Heart right ventricle (tissue), 16 donors: ENCODE results near the gene CCDC183. TPM values are rescaled to one million over a fixed set of nuclear protein-coding genes. Genes with fewer than 3 reads are reported as not detected.
"Not testable (repeated sequence)": the region's sequence is repeated elsewhere in the genome, so short reads cannot be mapped to it uniquely, and the experiment has no call there.

Experiments used
- ATAC-seq, 8 donors: fragments of 200-7000 bp; cut with Tn5 transposase; one replicate each; pipeline ENCODE4 v1.9.1; 2020; ENCODE audit warnings: mild to moderate bottlenecking in 8 of 8, moderate library complexity in 8 of 8, moderate number of reproducible peaks in 1 of 8
- DNase-seq, 2 donors: peaks; one replicate each; pipeline ENCODE4 v3.0.0-alpha.2; 2020
- H3K27ac ChIP-seq, 10 donors: fragments of 200-600 bp; sonication (generic) in 2 of 10; one replicate each; pipeline versions ENCODE4 v1.5.0 to v1.8.0; 2020 to 2022; ENCODE audit warnings: mild to moderate bottlenecking in 3 of 10
- H3K27me3 ChIP-seq, 7 donors: fragments of 200-600 bp; one replicate each; pipeline ENCODE4 v1.8.0; 2021 to 2022; ENCODE audit warnings: mild to moderate bottlenecking in 2 of 7
- H3K36me3 ChIP-seq, 9 donors: fragments of 200-600 bp; sonication (generic) in 1 of 9; one replicate each; pipeline versions ENCODE4 v1.5.0 to v1.8.0; 2020 to 2022; ENCODE audit warnings: mild to moderate bottlenecking in 2 of 9
- H3K4me1 ChIP-seq, 9 donors: fragments of 200-600 bp; sonication (generic) in 1 of 9; one replicate each; pipeline versions ENCODE4 v1.5.0 to v1.8.0; 2020 to 2022; ENCODE audit warnings: mild to moderate bottlenecking in 4 of 9
- H3K4me3 ChIP-seq, 10 donors: fragments of 200-600 bp; sonication (generic) in 2 of 10; one replicate each; pipeline versions ENCODE4 v1.5.0 to v1.8.0; 2020 to 2022; ENCODE audit warnings: mild to moderate bottlenecking in 7 of 10, moderate library complexity in 2 of 10
- H3K9me3 ChIP-seq, 11 donors: fragments of 200-600 bp in 10 of 11; sonication (generic) in 2 of 11; one replicate each; pipeline versions ENCODE4 v1.5.0 to v1.8.0; 2013 to 2022; ENCODE audit warnings: mild to moderate bottlenecking in 2 of 11, control low read depth in 1 of 11, moderate library complexity in 1 of 11
- WGBS, 2 donors: extraction: QIAGEN DNeasy Blood & Tissue Kit; methylation state at CpG; one replicate each; pipeline ENCODE4 v1.1.7; 2013; ENCODE audit warnings: inconsistent platforms in 1 of 2; 5-methylcytosine and 5-hydroxymethylcytosine counted together
- intact Hi-C, 10 donors: fragments of 100-400 bp; cut with DNase I; formaldehyde crosslinking; loops; one replicate each; pipeline versions ENCODE4 v1.11.1 to v1.14.2; 2022
- polyA plus RNA-seq, 2 donors: library from polyadenylated mRNA; stranded (reverse); fragments of 200-250 nt; gene quantifications; one replicate each; pipeline ENCODE4 v1.2.3, GENCODE V29; 2013
- total RNA-seq, 10 donors: library from RNA; stranded (reverse); fragmentation: NEBNext Ultra II Directional in 3 of 10; extraction: Animal tissue kit (Norgen Biotek cat#: 25700) in 3 of 10; gene quantifications; one replicate each; pipeline versions ENCODE4 v1.2.1 to v1.2.4, GENCODE V29; 2021 to 2023
- TF ChIP-seq, protein P1 (sequence below), 9 donors: fragments of 200-600 bp; sonication (generic) in 2 of 9; IDR thresholded peaks; one replicate each; pipeline versions ENCODE4 v1.5.0 to v1.8.0; 2021 to 2022; ENCODE audit warnings: antibody characterized with exemption in 9 of 9, mild to moderate bottlenecking in 5 of 9, moderate library complexity in 1 of 9
- donor health status: Arrhythmogenic right ventricular cardiomyopathy.
- donor health status: ischemic (EF 13 %, LVEDD 7.1; RV severe dilation, severe dysfunction).
- donor health status: healthy with polysubstance abuse.
- donor health status: DM: no; HTN: yes; CAD: no.
- donor health status: DM: no; HTN: no; CAD: no.
- donor health status: ischemic (EF 25% LVEDD 6.9; RV normal size, moderate dysfunction).
- donor health status: ischemic (EF 25% LVEDD 5.7; RV mildly dilated, moderate dysfunction).
- donor health status: healthy.
- donor health status: DM: yes; HTN: yes; CAD: no.
- donor health status: Ischemic cardiomyopathy.
- donor health status: ischemic (EF 35%, LVEDD 5.7; RV mildly dilated, moderate dysfunction).
- donor health status: nonischemic (EF 11% LVEDD 7.7; RV severe dilation, severe dysfunction).
- donor health status: DM: yes; HTN: yes; CAD: no.
- donor health status: PGD.
- donor health status: ischemic (EF 29% LVEDD 5.4; RV normal size, mild dysfunction).
- donor health status: nonischemic (EF 23%, LVEDD 6.1; RV moderate dilation, normal function).

CCDC183 gene
- total and polyA plus RNA-seq, 12 donors: 0.49 to 9.2 (median 1.1) TPM

DNA sequence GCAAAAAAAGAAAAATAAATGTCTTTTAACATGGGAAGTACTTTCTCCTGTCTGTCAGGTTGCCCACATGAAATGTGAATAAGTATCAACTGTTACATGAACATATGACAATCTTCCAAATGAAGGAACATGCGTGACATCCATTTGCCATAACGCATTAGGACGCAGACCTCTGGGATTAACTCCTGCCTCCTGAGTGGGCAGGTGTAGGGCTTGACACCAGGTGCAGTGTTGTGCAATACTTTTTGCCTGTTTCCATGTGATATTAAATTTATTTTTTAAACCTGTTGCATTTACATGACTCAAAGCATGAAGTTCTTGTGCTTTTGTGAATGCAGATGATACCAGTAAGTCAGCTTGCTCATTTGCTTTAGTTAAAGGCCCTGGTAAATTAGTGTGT is 13.7 kb upstream of the CCDC183 start:
- Histone ChIP-seq H3K27me3 (no peaks in the 10 kb centered on the region), H3K4me1 (peaks cover 0 to 5% (median under 1%) of the 10 kb centered on the region in 9 donors), H3K36me3 (no peaks in the 10 kb centered on the region), H3K4me3 (no peak overlapping the region), H3K9me3 (no peaks in the 10 kb centered on the region), H3K27ac (no peak overlapping the region)
- WGBS, 2 donors: 96 to 99% methylated on average over 3 of the region's 3 CpGs
- DNase-seq: no peak
- TF ChIP-seq, protein P1, sequence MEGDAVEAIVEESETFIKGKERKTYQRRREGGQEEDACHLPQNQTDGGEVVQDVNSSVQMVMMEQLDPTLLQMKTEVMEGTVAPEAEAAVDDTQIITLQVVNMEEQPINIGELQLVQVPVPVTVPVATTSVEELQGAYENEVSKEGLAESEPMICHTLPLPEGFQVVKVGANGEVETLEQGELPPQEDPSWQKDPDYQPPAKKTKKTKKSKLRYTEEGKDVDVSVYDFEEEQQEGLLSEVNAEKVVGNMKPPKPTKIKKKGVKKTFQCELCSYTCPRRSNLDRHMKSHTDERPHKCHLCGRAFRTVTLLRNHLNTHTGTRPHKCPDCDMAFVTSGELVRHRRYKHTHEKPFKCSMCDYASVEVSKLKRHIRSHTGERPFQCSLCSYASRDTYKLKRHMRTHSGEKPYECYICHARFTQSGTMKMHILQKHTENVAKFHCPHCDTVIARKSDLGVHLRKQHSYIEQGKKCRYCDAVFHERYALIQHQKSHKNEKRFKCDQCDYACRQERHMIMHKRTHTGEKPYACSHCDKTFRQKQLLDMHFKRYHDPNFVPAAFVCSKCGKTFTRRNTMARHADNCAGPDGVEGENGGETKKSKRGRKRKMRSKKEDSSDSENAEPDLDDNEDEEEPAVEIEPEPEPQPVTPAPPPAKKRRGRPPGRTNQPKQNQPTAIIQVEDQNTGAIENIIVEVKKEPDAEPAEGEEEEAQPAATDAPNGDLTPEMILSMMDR (IDR thresholded peaks at IDR 0.05): no peak
- no peak for ATAC-seq
- intact Hi-C loops: loop anchor here in 2 of 10 donors (10.0 kb wide), 2 partner anchors 282 to 452 kb away; partner anchors contain the start of gene SLC34A3 (in 1 of the 2)

DNA sequence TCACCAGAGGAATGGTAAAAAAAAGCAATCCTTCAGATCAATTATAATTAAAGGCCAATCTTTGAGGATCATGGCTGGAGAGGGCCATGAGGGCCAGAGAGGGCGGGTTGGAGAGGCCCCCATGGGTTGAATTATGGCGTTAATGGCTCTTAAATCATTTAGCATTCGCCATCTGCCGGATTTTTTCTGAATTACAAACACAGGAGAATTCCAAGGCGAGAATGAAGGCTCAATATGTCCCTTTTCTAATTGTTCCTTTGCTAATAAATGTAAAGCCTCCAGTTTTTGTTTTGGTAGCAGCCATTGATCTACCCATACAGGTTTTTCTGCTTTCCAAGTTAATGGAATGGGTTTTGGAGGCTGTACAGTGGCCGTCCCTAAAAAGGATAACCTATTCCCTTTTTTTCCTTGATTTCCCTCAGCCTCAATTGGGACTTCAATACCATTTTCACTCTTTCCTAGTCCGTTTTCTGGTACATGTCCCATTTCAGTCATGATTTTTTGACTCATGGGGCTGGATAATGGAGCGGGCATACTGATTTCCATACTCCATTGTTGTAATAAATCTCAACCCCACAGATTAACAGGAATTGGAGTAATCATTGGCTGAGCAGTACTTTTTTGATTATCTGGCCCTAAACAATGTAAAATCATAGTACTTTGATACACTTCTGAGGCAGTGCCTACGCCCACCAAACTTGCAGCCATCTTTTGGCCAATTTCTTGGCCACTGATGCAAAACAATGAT is 11.7 kb upstream of the CCDC183 start:
- DNase-seq: no peak
- Histone ChIP-seq H3K4me3 (no peak overlapping the region), H3K9me3 (no peaks in the 10 kb centered on the region), H3K27ac (no peak overlapping the region), H3K4me1 (peaks cover 0 to 15% (median 3%) of the 10 kb centered on the region in 9 donors), H3K36me3 (no peaks in the 10 kb centered on the region), H3K27me3 (no peaks in the 10 kb centered on the region)
- intact Hi-C loops: loop anchor here in 3 of 10 donors (2.0 to 10.0 kb wide), 3 partner anchors 250 to 450 kb away; partner anchors contain the start of gene SLC34A3 (in 1 of the 3)
- TF ChIP-seq, protein P1 (IDR thresholded peaks at IDR 0.05): peak in 8 of 9 donors; percentile 11 to 61 (median 50)
- 58 to 59% methylated on average over 9 of the region's 9 CpGs for WGBS, 2 donors
- ATAC-seq: no peak

DNA sequence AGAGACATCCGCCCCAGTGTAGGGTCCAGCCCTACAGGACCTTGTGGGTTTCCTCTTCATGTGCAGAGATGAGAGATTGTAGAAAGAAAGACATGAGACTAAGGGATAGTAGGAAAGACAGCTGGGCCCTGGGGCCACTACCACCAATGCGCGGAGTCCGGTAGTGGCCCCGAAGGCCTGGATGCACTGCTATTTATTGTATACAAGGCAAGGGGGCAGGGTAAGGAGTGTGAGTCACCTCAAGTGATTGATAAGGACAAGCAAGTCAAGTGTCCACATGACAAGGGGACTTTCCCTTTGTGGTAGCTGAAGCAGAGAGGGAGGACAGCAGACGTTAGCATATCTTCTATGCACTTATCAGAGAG is 11.2 kb upstream of the CCDC183 start:
- Histone ChIP-seq H3K4me1 (peaks cover 0 to 20% (median 4%) of the 10 kb centered on the region in 9 donors), H3K27ac (no peak overlapping the region), H3K9me3 (no peaks in the 10 kb centered on the region), H3K27me3 (no peaks in the 10 kb centered on the region), H3K4me3 (no peak overlapping the region), H3K36me3 (no peaks in the 10 kb centered on the region)
- DNase-seq (no peak), ATAC-seq (peak in 1 of 8 donors; percentile 27)
- TF ChIP-seq, protein P1 (IDR thresholded peaks at IDR 0.05): no peak
- WGBS, 2 donors: 83 to 84% methylated on average over 6 of the region's 6 CpGs
- intact Hi-C loops: loop anchor here in 7 of 10 donors (2.0 to 10.0 kb wide), 6 partner anchors 162 to 450 kb away; partner anchors contain the start of genes C8G (in 1 of the 7), FUT7 (in 1 of the 7) and SLC34A3 (in 1 of the 7)

DNA sequence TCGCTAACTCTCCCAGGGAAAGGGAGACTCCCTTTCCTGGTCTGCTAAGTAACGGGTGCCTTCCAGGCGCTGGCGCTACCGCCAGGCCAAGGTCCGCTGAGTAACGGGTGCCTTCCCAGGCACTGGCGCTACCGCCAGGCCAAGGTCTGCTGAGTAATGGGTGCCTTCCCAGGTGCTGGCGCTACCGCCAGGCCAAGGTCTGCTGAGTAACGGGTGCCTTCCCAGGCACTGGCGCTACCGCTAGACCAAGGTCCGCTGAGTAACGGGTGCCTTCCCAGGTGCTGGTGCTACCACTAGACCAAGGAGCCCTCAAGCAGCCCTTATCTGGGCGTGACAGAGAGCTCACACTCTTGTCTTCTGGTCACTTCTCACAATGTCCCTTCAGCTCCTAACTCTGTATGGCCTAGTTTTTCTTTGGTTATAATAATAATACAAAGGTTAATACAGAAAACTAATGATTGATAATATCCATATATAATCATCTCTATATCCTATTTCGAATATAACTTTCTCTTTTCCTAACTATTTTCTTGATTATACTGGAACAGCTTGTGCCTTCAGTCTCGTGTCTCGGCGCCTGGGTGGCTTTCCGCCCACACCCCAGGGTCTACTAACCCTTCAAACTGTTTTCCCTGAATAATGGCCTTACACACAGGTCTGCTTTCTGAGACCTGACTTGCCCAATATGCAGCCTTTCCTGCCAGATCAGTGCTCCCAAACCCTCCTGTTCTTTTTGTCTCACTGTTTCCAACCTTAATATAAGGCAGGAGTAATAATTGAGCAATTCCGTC is 10.4 kb upstream of the CCDC183 start:
- not testable (repeated sequence) for H3K4me3 ChIP-seq, H3K27me3 ChIP-seq, H3K36me3 ChIP-seq, ATAC-seq, DNase-seq, H3K27ac ChIP-seq, H3K9me3 ChIP-seq
- WGBS, 2 donors: 87 to 88% methylated on average over 23 of the region's 23 CpGs
- H3K4me1 ChIP-seq: peaks cover 5 to 27% (median 10%) of the 10 kb centered on the region in 9 donors
- intact Hi-C loops: loop anchor here in 7 of 10 donors (2.0 to 10.0 kb wide), 7 partner anchors 162 to 449 kb away; partner anchors contain the start of genes C8G (in 1 of the 7), FUT7 (in 1 of the 7) and SLC34A3 (in 1 of the 7)
